IMR-90 (cell line): ENCODE results near the gene HNMT. TPM values are rescaled to one million over a fixed set of nuclear protein-coding genes. Genes with fewer than 3 reads are reported as not detected.

Experiments
- ATAC-seq: fragments of 200-7000 bp; cut with Tn5 transposase; 2 replicates; pipeline ENCODE4 v1.9.1; 2020; ENCODE audit warnings: low read depth, mild to moderate bottlenecking, moderate library complexity
- BruUV-seq: library from RNA; stranded (reverse); fragments of 400-500 nt; replicated peaks from 2 replicates; lab custom pipeline; 2021; lab: Mats Ljungman, UMichigan
- CTCF ChIA-PET: fragments of 300-600 bp; formaldehyde crosslinking; extraction: SDS; loops from one replicate; lab custom pipeline; 2021; ENCODE audit warnings: antibody characterized with exemption; lab: Yijun Ruan, JAX
- POLR2A ChIA-PET: fragments of 300-600 bp; sonication (Branson Sonifier 250); formaldehyde crosslinking; loops from one replicate; lab custom pipeline; 2022; ENCODE audit warnings: antibody characterized with exemption; ENCODE audit not compliant: unreplicated experiment; lab: Charles Lee
- DNase-seq: peaks from one replicate; pipeline ENCODE4 v3.0.0; 2013
- H2AFZ ChIP-seq: replicated peaks from 2 replicates; pipeline ENCODE3; 2013; ENCODE audit warnings: low read length, mild to moderate bottlenecking; ENCODE audit not compliant: poor library complexity
- H2AK5ac ChIP-seq: 2 replicates; pipeline ENCODE4 v1.6.1; 2013; ENCODE audit warnings: low read depth, low read length, inconsistent platforms
- H2AK9ac ChIP-seq: replicated peaks from 2 replicates; pipeline ENCODE3; 2013; ENCODE audit warnings: mild to moderate bottlenecking, low read depth, low read length, moderate library complexity; ENCODE audit not compliant: poor library complexity
- H2BK120ac ChIP-seq: 2 replicates; pipeline ENCODE4 v1.6.1; 2013; ENCODE audit warnings: low read depth, low read length, inconsistent platforms
- H2BK15ac ChIP-seq: 3 replicates; pipeline ENCODE4 v1.6.1; 2013; ENCODE audit warnings: low read depth, low read length, inconsistent platforms
- H2BK20ac ChIP-seq: 2 replicates; pipeline ENCODE4 v1.6.1; 2013; ENCODE audit warnings: low read depth, mild to moderate bottlenecking, inconsistent platforms, low read length, moderate library complexity
- H2BK5ac ChIP-seq: 2 replicates; pipeline ENCODE4 v1.6.1; 2013; ENCODE audit warnings: mild to moderate bottlenecking, low read depth, low read length, inconsistent platforms; ENCODE audit not compliant: poor library complexity, severe bottlenecking
- H3K14ac ChIP-seq: replicated peaks from 2 replicates; pipeline ENCODE4 v1.6.1; 2013; ENCODE audit warnings: low read depth, low read length, inconsistent platforms
- H3K18ac ChIP-seq: 2 replicates; pipeline ENCODE4 v1.6.1; 2013; ENCODE audit warnings: low read depth, low read length, control low read depth
- H3K23ac ChIP-seq: 2 replicates; pipeline ENCODE4 v1.6.1; 2013; ENCODE audit warnings: low read depth, low read length, inconsistent platforms
- H3K27ac ChIP-seq: 2 replicates; pipeline ENCODE4 v1.5.1; 2013; ENCODE audit warnings: mild to moderate bottlenecking, control low read depth, low read length; ENCODE audit not compliant: insufficient read depth
- H3K27me3 ChIP-seq: 2 replicates; pipeline ENCODE4 v1.6.1; 2013; ENCODE audit warnings: low read length; ENCODE audit not compliant: control insufficient read depth, insufficient read depth
- H3K36me3 ChIP-seq: 2 replicates; pipeline ENCODE4 v1.6.1; 2013; ENCODE audit warnings: low read length, mixed read lengths; ENCODE audit not compliant: control insufficient read depth, insufficient read depth
- H3K4ac ChIP-seq: 2 replicates; pipeline ENCODE4 v1.6.1; 2013; ENCODE audit warnings: low read depth, low read length, inconsistent platforms
- H3K4me1 ChIP-seq: 2 replicates; pipeline ENCODE4 v1.6.1; 2013; ENCODE audit warnings: low read length, mixed read lengths; ENCODE audit not compliant: control insufficient read depth, insufficient read depth
- H3K4me2 ChIP-seq: 2 replicates; pipeline ENCODE4 v1.6.1; 2013; ENCODE audit warnings: low read depth, mild to moderate bottlenecking, control low read depth, low read length, moderate library complexity
- H3K4me3 ChIP-seq: 2 replicates; pipeline ENCODE4 v1.5.1; 2013; ENCODE audit warnings: low read depth, mild to moderate bottlenecking, control low read depth, low read length, moderate library complexity; ENCODE audit not compliant: insufficient read depth
- H3K56ac ChIP-seq: 2 replicates; pipeline ENCODE4 v1.6.1; 2013; ENCODE audit warnings: low read length, inconsistent platforms; ENCODE audit not compliant: insufficient read depth; ENCODE audit errors: extremely low read depth
- H3K79me1 ChIP-seq, 2 experiments: 2 replicates each; pipeline ENCODE4 v1.6.1; 2013; ENCODE audit warnings: low read length in 2 of 2, inconsistent platforms in 1 of 2, low read depth in 1 of 2
- H3K9ac ChIP-seq: 2 replicates; pipeline ENCODE4 v1.6.1; 2013; ENCODE audit warnings: low read depth, low read length, control low read depth
- H3K9me1 ChIP-seq: 2 replicates; pipeline ENCODE4 v1.6.1; 2013; ENCODE audit warnings: low read length, inconsistent platforms; ENCODE audit not compliant: insufficient read depth
- H3K9me3 ChIP-seq: 2 replicates; pipeline ENCODE4 v1.6.1; 2013; ENCODE audit warnings: low read length; ENCODE audit not compliant: control insufficient read depth, insufficient read depth
- H4K20me1 ChIP-seq: 2 replicates; pipeline ENCODE4 v1.6.1; 2013; ENCODE audit warnings: low read length, inconsistent platforms; ENCODE audit not compliant: insufficient read depth
- H4K5ac ChIP-seq: 2 replicates; pipeline ENCODE4 v1.6.1; 2013; ENCODE audit warnings: mild to moderate bottlenecking, low read depth, low read length, control low read depth
- H4K8ac ChIP-seq, 2 experiments: 2 replicates each; pipeline ENCODE4 v1.6.1; 2013; ENCODE audit warnings: low read depth in 2 of 2, low read length in 2 of 2, control low read depth in 1 of 2, inconsistent platforms in 1 of 2
- H4K91ac ChIP-seq: 2 replicates; pipeline ENCODE4 v1.6.1; 2013; ENCODE audit warnings: low read depth, low read length, inconsistent platforms; ENCODE audit not compliant: insufficient read depth
- BHLHE40 ChIP-seq: fragments of 150-350 bp; IDR thresholded peaks from 2 replicates; pipeline ENCODE4 v1.6.1; 2016; ENCODE audit warnings: mild to moderate bottlenecking, low read depth, low read length
- MAFK ChIP-seq: IDR thresholded peaks from 2 replicates; pipeline ENCODE4 v1.6.1; 2012; ENCODE audit warnings: low read depth, low read length, improper control_type of control experiment
- MAZ ChIP-seq: IDR thresholded peaks from 2 replicates; pipeline ENCODE4 v1.6.1; 2012; ENCODE audit warnings: low read depth, mild to moderate bottlenecking, low read length, improper control_type of control experiment, moderate library complexity, borderline replicate concordance
- NFE2L2 ChIP-seq: fragments of 150-350 bp; IDR thresholded peaks from 2 replicates; pipeline ENCODE4 v1.6.1; 2016; ENCODE audit warnings: low read depth, mild to moderate bottlenecking, low read length
- POLR2A ChIP-seq: IDR thresholded peaks from 2 replicates; pipeline ENCODE4 v1.6.1; 2012; ENCODE audit warnings: mild to moderate bottlenecking, low read depth, low read length
- RAD21 ChIP-seq: IDR thresholded peaks from 2 replicates; pipeline ENCODE4 v1.6.1; 2012; ENCODE audit warnings: low read length, improper control_type of control experiment
- dilution Hi-C: fragments of 300-500 bp; cut with HindIII; formaldehyde crosslinking; loops from one replicate; pipeline ENCODE4 v1.14.3; 2018; ENCODE audit warnings: low sequenced_read_pairs; ENCODE audit not compliant: unreplicated experiment
- in situ Hi-C: fragments of 300-500 bp; cut with MboI; formaldehyde crosslinking; loops from 3 replicates; pipeline ENCODE4 v1.14.3; 2019; ENCODE audit warnings: low sequenced_read_pairs, inconsistent platforms, mixed read lengths
- intact Hi-C: fragments of 100-400 bp; cut with micrococcal nuclease; formaldehyde crosslinking; loops from 2 replicates; pipeline ENCODE4 v1.10.0; 2022
- polyA plus RNA-seq, 3 experiments: library from polyadenylated mRNA; depleted of rRNA; stranded (reverse); fragments of >200 nt; gene quantifications; 2 replicates each; pipeline ENCODE4 v1.2.3, GENCODE V29; 2012; ENCODE audit warnings: low replicate concordance in 1 of 3
- total RNA-seq: library from RNA; depleted of rRNA; stranded (reverse); fragments of >200 nt; gene quantifications from 2 replicates; pipeline ENCODE4 v1.2.3, GENCODE V29; 2012
- TF ChIP-seq, protein P1 (sequence below): fragments of 150-350 bp; IDR thresholded peaks from 2 replicates; pipeline ENCODE4 v1.6.1; 2017; ENCODE audit warnings: mild to moderate bottlenecking, antibody characterized with exemption, low read length, low read depth

Gene HNMT
- total and polyA plus RNA-seq, 2 of the 4 experiments (the other 2 are of a cell fraction): 6.4 to 14.2 TPM

DNA sequence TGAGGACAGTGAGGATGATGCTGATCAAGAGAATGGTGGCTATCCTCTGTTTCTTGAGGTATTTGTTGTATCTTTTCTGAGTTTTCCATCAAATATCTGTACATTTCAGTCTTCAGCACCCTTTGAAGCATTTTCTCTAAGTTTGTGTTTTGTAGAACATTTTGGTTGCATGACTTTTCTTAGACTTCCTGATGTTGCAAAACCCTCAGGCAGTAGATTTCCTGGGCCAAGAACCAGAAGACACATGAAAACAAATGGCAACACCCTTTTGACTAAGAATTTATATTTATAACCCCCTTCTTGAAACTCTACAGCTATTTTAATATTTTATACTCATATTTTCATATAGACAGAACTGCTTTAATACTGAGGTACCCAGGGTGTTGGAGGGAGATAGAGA is 16.2 kb downstream of the HNMT start:
- H3K14ac ChIP-seq: no peak overlapping the region
- no peak overlapping the region for H3K23ac ChIP-seq
- DNase-seq: no peak
- in situ Hi-C loops (no loop called here), intact Hi-C loops (no loop called here), dilution Hi-C loops (no loop called here)
- H3K56ac ChIP-seq: no peak overlapping the region
- no peak overlapping the region for H2AK9ac ChIP-seq
- no peaks in the 10 kb centered on the region for H3K9me3 ChIP-seq
- H3K4me1 ChIP-seq: no peaks in the 10 kb centered on the region
- H3K9me1 ChIP-seq: no peaks in the 10 kb centered on the region
- H4K5ac ChIP-seq: no peak overlapping the region
- no peaks in the 10 kb centered on the region for H3K36me3 ChIP-seq
- no peak overlapping the region for H2BK20ac ChIP-seq
- H4K8ac ChIP-seq: no peak overlapping the region
- H3K4me2 ChIP-seq: no peak overlapping the region
- no peaks in the 10 kb centered on the region for H4K20me1 ChIP-seq
- H3K27me3 ChIP-seq: no peaks in the 10 kb centered on the region
- no peak overlapping the region for H2AFZ ChIP-seq
- H2BK15ac ChIP-seq: no peak overlapping the region
- no peak overlapping the region for H2BK5ac ChIP-seq
- no TSS peak for BruUV-seq
- ChIA-PET POLR2A (no interaction called here), CTCF (interaction anchor here (0.6 kb wide), 1 partner anchor 94 kb away, joined by 3 read pairs; no protein-coding TSS in a partner anchor)
- no peak overlapping the region for H2BK120ac ChIP-seq
- H3K4ac ChIP-seq: no peak overlapping the region
- ATAC-seq: no peak
- H4K91ac ChIP-seq: no peak overlapping the region
- no peak overlapping the region for H3K18ac ChIP-seq
- H3K4me3 ChIP-seq: no peak overlapping the region
- H3K9ac ChIP-seq: no peak overlapping the region
- H2AK5ac ChIP-seq: no peak overlapping the region
- no peak for TF ChIP-seq POLR2A
- TF ChIP-seq MAZ: no peak
- no peak for TF ChIP-seq NFE2L2
- TF ChIP-seq RAD21: no peak
- TF ChIP-seq BHLHE40: no peak
- TF ChIP-seq, protein P1, sequence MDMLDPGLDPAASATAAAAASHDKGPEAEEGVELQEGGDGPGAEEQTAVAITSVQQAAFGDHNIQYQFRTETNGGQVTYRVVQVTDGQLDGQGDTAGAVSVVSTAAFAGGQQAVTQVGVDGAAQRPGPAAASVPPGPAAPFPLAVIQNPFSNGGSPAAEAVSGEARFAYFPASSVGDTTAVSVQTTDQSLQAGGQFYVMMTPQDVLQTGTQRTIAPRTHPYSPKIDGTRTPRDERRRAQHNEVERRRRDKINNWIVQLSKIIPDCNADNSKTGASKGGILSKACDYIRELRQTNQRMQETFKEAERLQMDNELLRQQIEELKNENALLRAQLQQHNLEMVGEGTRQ: no peak
- no peak for TF ChIP-seq MAFK
- no peak overlapping the region for H3K27ac ChIP-seq
- no peaks in the 10 kb centered on the region for H3K79me1 ChIP-seq
